Body of pancreas (tissue), 4 donors: ENCODE measurements around the gene NPAS2.

Experiments
- POLR2A ChIP-seq, 3 donors: fragments of 450-650 bp; IDR thresholded peaks; one replicate each; pipeline ENCODE4 v1.6.1; 2016; ENCODE audit warnings: antibody characterized with exemption in 3 of 3, mild to moderate bottlenecking in 2 of 3
- TF ChIP-seq, protein P1 (sequence below), 7 experiments: fragments of 450-650 bp in 4 of 7; fragments of 200-600 bp in 3 of 7; sonication (generic) in 3 of 7; IDR thresholded peaks; one replicate each; pipeline ENCODE4 v1.5.1; 2016 to 2019; ENCODE audit warnings: antibody characterized with exemption in 7 of 7

DNA sequence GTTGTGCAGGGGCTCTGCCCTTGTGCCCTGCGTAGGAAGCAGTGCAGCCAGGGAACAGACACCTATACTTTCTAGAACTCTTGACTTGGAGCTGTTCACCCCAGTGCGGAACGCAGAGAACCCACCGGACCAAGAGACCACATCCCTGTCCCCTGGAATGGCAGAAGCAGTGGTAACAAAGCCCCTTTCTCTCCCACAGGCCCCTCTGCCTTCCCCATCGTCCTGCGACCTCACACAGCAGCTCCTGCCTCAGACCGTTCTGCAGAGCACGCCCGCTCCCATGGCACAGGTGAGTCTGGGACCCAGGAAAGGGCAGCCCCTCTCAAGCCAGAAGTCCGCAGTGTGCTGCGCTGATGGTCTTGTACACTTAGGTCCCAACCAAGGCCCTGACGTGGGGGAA is 157.6 kb downstream of the NPAS2 start:
- TF ChIP-seq, protein P1, sequence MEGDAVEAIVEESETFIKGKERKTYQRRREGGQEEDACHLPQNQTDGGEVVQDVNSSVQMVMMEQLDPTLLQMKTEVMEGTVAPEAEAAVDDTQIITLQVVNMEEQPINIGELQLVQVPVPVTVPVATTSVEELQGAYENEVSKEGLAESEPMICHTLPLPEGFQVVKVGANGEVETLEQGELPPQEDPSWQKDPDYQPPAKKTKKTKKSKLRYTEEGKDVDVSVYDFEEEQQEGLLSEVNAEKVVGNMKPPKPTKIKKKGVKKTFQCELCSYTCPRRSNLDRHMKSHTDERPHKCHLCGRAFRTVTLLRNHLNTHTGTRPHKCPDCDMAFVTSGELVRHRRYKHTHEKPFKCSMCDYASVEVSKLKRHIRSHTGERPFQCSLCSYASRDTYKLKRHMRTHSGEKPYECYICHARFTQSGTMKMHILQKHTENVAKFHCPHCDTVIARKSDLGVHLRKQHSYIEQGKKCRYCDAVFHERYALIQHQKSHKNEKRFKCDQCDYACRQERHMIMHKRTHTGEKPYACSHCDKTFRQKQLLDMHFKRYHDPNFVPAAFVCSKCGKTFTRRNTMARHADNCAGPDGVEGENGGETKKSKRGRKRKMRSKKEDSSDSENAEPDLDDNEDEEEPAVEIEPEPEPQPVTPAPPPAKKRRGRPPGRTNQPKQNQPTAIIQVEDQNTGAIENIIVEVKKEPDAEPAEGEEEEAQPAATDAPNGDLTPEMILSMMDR (IDR thresholded peaks at IDR 0.05) = no peak
- TF ChIP-seq POLR2A (IDR thresholded peaks at IDR 0.05) = no peak
